HepG2 (cell line): ENCODE measurements around the gene PLOD3. TPM values are rescaled to one million over a fixed set of nuclear protein-coding genes. Genes with fewer than 3 reads are reported as not detected.

Experiments
- ATAC-seq: fragments of 200-7000 bp; cut with Tn5 transposase; 3 replicates; pipeline ENCODE4 v1.9.1; 2020; ENCODE audit warnings: mild to moderate bottlenecking, moderate library complexity
- BruUV-seq: library from RNA; stranded (reverse); fragments of 400-500 nt; replicated peaks from 2 replicates; lab custom pipeline; 2021; lab: Mats Ljungman, UMichigan
- CTCF ChIA-PET: fragments of 300-600 bp; formaldehyde crosslinking; extraction: SDS; loops from one replicate; lab custom pipeline; 2021; ENCODE audit warnings: low total read pairs, inconsistent platforms, low intra/inter-chr PET ratio; lab: Yijun Ruan, JAX
- POLR2A ChIA-PET: fragments of 350-600 bp; sonication (Branson Sonifier 250); formaldehyde crosslinking; loops from one replicate; lab custom pipeline; 2020; ENCODE audit warnings: antibody characterized with exemption, inconsistent platforms; lab: Yijun Ruan, JAX
- DNase-seq: peaks from one replicate; pipeline ENCODE4 v3.0.0-alpha.2; 2015; ENCODE audit warnings: low spot score
- FAIRE-seq: peaks from 3 replicates; lab custom pipeline; 2011; peaks lifted over from hg19 to GRCh38; lab: Jason Lieb, UNC
- H2AFZ ChIP-seq: one replicate; pipeline ENCODE4 v1.6.1; 2011; ENCODE audit warnings: low read length, inconsistent platforms
- H3K27ac ChIP-seq: fragments of 300-600 bp; 3 replicates; pipeline ENCODE4 v1.8.0; 2011; ENCODE audit warnings: mixed run types, mild to moderate bottlenecking, mixed read lengths, low read length, inconsistent platforms; ENCODE audit not compliant: insufficient read depth; ENCODE audit errors: extremely low read length
- H3K27me3 ChIP-seq, 2 experiments: fragments of 200-600 bp in 1 of 2; 2 replicates in 1 of 2; 3 replicates in 1 of 2; pipeline versions ENCODE4 v1.6.0 to v1.8.0; 2011; ENCODE audit warnings: low read length in 2 of 2, mild to moderate bottlenecking in 2 of 2, moderate library complexity in 2 of 2, inconsistent platforms in 1 of 2; ENCODE audit not compliant: insufficient read depth in 2 of 2, control insufficient read depth in 1 of 2
- H3K36me3 ChIP-seq, 2 experiments: fragments of 200-600 bp in 1 of 2; replicated peaks in 1 of 2; 2 replicates in 1 of 2; 3 replicates in 1 of 2; pipeline versions ENCODE4 v1.5.1 to v1.8.0; 2011; ENCODE audit warnings: low read length in 2 of 2, inconsistent platforms in 1 of 2; ENCODE audit not compliant: insufficient read depth in 2 of 2, control insufficient read depth in 1 of 2
- H3K4me1 ChIP-seq: 2 replicates; pipeline ENCODE4 v1.5.1; 2012; ENCODE audit warnings: low read length, inconsistent platforms; ENCODE audit not compliant: insufficient read depth
- H3K4me2 ChIP-seq: 2 replicates; pipeline ENCODE4 v1.6.0; 2011; ENCODE audit warnings: low read depth, low read length, inconsistent platforms
- H3K4me3 ChIP-seq, 3 experiments: fragments of 200-600 bp in 1 of 3; sonication (generic), shearing (Covaris generic) in 1 of 3; replicated peaks in 1 of 3; 2 replicates each; pipeline ENCODE4 v1.5.1; 2011 to 2016; ENCODE audit warnings: low read length in 3 of 3, inconsistent platforms in 2 of 3, low read depth in 2 of 3, mild to moderate bottlenecking in 2 of 3, control low read depth in 1 of 3, mixed read lengths in 1 of 3; ENCODE audit not compliant: insufficient read depth in 1 of 3
- H3K79me2 ChIP-seq: one replicate; pipeline ENCODE4 v1.6.1; 2011; ENCODE audit warnings: low read length, inconsistent platforms; ENCODE audit not compliant: insufficient read depth
- H3K9ac ChIP-seq: 2 replicates; pipeline ENCODE4 v1.6.0; 2011; ENCODE audit warnings: mild to moderate bottlenecking, low read depth, low read length, inconsistent platforms; ENCODE audit not compliant: insufficient read depth
- H3K9me3 ChIP-seq: 2 replicates; pipeline ENCODE4 v1.5.1; 2012; ENCODE audit warnings: mild to moderate bottlenecking, low read length
- H4K20me1 ChIP-seq: 2 replicates; pipeline ENCODE4 v1.6.0; 2011; ENCODE audit warnings: inconsistent platforms, mild to moderate bottlenecking, low read length, moderate library complexity; ENCODE audit not compliant: insufficient read depth
- JARID2 ChIP-seq: sonication (generic); formaldehyde crosslinking; IDR thresholded peaks from 2 replicates; pipeline ENCODE4 v1.8.1; 2023; ENCODE audit warnings: missing genetic modification reagents, inconsistent platforms; ENCODE audit not compliant: insufficient replicate concordance
- SAFB2 ChIP-seq: sonication (generic); formaldehyde crosslinking; IDR thresholded peaks from 2 replicates; pipeline ENCODE4 v1.5.1; 2020; ENCODE audit warnings: missing genetic modification reagents, low read depth, mild to moderate bottlenecking, borderline replicate concordance
- WGBS: methylation state at CpG from one replicate; pipeline ENCODE4 v1.1.6; 2017; ENCODE audit warnings: low lambda C conversion rate; 5-methylcytosine and 5-hydroxymethylcytosine counted together
- in situ Hi-C: cut with HindIII; loops from 2 replicates; pipeline ENCODE4 v1.10.0; 2017; ENCODE audit warnings: low pct_unique_long_range_greater_than_20kb; ENCODE audit not compliant: extremely low pct_ligation_motif_present
- intact Hi-C: fragments of 100-400 bp; cut with micrococcal nuclease; formaldehyde crosslinking; loops from one replicate; pipeline ENCODE4 v1.10.0; 2022; ENCODE audit not compliant: unreplicated experiment
- polyA plus RNA-seq, 8 experiments: library from polyadenylated mRNA; depleted of rRNA in 3 of 8; stranded (reverse) in 7 of 8; unstranded in 1 of 8; fragments of >200 nt; fragmentation: Illumina TruSeq in 4 of 8; extraction: Trizol in 4 of 8; gene quantifications; 2 replicates each; pipeline versions ENCODE4 v1.2.1 to v1.2.3, GENCODE V29; 2011 to 2016; ENCODE audit warnings: low read depth in 4 of 8, missing spikeins in 1 of 8, mixed read lengths in 1 of 8; ENCODE audit not compliant: insufficient read depth in 1 of 8
- total RNA-seq, 5 experiments: library from RNA; depleted of rRNA; stranded (reverse); fragments of >200 nt; fragmentation: Illumina TruSeq; extraction: Trizol; gene quantifications; 2 replicates each; pipeline ENCODE4 v1.2.3, GENCODE V29; 2016; ENCODE audit warnings: low read depth in 1 of 5
- TF ChIP-seq, protein P1 (sequence below): IDR thresholded peaks from 2 replicates; pipeline ENCODE4 v1.6.1; 2016; ENCODE audit warnings: missing compliant biosample characterization, missing genetic modification reagents, borderline replicate concordance
- TF ChIP-seq, protein P2 (sequence below), 2 experiments: IDR thresholded peaks; 2 replicates each; pipeline ENCODE4 v1.6.1; 2011 to 2012; ENCODE audit warnings: low read length in 2 of 2, borderline replicate concordance in 1 of 2, low read depth in 1 of 2, mild to moderate bottlenecking in 1 of 2, moderate library complexity in 1 of 2

PLOD3 gene
- total and polyA plus RNA-seq, 2 of the 13 experiments (the other 11 are each of a cell fraction or from before 2014, with no cell fraction given), result 65.8 to 67.4 TPM

DNA sequence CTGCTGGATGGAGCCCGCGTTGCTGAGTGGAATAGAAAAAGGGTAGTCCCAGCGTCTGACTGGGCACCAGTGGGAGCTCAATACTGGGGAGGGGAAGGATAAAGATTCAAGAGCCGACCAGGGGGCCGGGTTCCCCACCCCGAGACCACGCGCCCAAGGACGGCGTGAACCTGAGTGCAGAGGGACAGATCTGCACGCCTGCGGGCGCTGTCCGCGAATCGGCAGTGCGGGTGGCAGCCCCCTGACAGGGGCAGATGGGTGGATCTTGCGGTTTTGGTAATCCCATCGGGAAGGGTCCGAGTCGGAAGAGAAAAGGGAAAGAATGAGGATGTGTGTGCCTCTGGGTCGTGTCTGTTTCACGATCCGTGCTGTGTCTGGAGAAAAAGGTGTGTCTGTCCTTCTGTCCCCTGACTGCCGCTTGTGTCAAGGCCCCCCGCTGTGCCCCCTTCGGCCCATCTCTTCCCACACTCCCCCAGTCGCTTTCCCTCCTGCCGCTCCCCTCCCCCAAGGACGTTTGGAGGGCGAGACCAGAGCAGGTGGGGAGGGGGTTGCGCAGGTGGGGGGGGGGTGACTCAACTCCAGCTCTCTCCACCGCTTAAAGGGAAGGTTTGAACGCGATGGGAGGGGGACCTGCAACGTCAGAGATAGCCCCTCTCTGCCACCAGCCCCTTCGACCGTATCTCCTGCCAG, 51.3 kb downstream of the PLOD3 start:
- BruUV-seq, result no TSS peak
- no peaks in the 10 kb centered on the region for H3K79me2 ChIP-seq
- no peak overlapping the region for H2AFZ ChIP-seq
- H3K27me3 ChIP-seq, result peaks cover 5 to 58% of the 10 kb centered on the region in 2 experiments; a peak in 4 of 5 replicates
- no peak for FAIRE-seq
- 20% methylated on average over 37 of the region's 38 CpGs for WGBS
- ChIA-PET POLR2A (interaction anchor here (0.7 to 1.4 kb wide), 10 partner anchors 8 to 69 kb away, joined by 3 to 6 read pairs (median 3); partner anchors contain the start of gene PLOD3), CTCF (no interaction called here)
- no peak for DNase-seq
- H3K4me3 ChIP-seq, result peak overlapping the region in 1 of 3 experiments; percentile 55; a peak in 1 of 6 replicates
- H3K27ac ChIP-seq, result no peak overlapping the region
- peaks cover 9% of the 10 kb centered on the region; the same call in 1 of the 2 replicates for H4K20me1 ChIP-seq
- TF ChIP-seq JARID2 (CRISPR knock-in tag), result peak; percentile 1
- TF ChIP-seq, protein P1, sequence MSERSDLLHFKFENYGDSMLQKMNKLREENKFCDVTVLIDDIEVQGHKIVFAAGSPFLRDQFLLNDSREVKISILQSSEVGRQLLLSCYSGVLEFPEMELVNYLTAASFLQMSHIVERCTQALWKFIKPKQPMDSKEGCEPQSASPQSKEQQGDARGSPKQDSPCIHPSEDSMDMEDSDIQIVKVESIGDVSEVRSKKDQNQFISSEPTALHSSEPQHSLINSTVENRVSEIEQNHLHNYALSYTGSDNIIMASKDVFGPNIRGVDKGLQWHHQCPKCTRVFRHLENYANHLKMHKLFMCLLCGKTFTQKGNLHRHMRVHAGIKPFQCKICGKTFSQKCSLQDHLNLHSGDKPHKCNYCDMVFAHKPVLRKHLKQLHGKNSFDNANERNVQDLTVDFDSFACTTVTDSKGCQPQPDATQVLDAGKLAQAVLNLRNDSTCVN (CRISPR knock-in tag), result no peak
- TF ChIP-seq, protein P2, sequence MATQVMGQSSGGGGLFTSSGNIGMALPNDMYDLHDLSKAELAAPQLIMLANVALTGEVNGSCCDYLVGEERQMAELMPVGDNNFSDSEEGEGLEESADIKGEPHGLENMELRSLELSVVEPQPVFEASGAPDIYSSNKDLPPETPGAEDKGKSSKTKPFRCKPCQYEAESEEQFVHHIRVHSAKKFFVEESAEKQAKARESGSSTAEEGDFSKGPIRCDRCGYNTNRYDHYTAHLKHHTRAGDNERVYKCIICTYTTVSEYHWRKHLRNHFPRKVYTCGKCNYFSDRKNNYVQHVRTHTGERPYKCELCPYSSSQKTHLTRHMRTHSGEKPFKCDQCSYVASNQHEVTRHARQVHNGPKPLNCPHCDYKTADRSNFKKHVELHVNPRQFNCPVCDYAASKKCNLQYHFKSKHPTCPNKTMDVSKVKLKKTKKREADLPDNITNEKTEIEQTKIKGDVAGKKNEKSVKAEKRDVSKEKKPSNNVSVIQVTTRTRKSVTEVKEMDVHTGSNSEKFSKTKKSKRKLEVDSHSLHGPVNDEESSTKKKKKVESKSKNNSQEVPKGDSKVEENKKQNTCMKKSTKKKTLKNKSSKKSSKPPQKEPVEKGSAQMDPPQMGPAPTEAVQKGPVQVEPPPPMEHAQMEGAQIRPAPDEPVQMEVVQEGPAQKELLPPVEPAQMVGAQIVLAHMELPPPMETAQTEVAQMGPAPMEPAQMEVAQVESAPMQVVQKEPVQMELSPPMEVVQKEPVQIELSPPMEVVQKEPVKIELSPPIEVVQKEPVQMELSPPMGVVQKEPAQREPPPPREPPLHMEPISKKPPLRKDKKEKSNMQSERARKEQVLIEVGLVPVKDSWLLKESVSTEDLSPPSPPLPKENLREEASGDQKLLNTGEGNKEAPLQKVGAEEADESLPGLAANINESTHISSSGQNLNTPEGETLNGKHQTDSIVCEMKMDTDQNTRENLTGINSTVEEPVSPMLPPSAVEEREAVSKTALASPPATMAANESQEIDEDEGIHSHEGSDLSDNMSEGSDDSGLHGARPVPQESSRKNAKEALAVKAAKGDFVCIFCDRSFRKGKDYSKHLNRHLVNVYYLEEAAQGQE (IDR thresholded peaks at IDR 0.05; ENCODE audit: borderline replicate concordance in 1 of 2, low read depth in 1 of 2, low read length in 2 of 2), result peak in 1 of 2 experiments; percentile 54; a peak in 3 of 4 replicates
- no peak for TF ChIP-seq SAFB2 (CRISPR knock-in tag)
- no peaks in the 10 kb centered on the region for H3K36me3 ChIP-seq
- no peak for ATAC-seq
- no peak overlapping the region for H3K9ac ChIP-seq
- in situ Hi-C loops, result no loop called here
- peak overlapping the region; percentile 73 for H3K4me2 ChIP-seq
- intact Hi-C loops, result no loop called here
- H3K4me1 ChIP-seq, result peaks cover 49% of the 10 kb centered on the region
- H3K9me3 ChIP-seq, result no peaks in the 10 kb centered on the region
